MM.1S (cell line): ENCODE measurements around the gene ADAMTS17.

Experiments used
- DNase-seq: peaks from one replicate; pipeline ENCODE4 v3.0.0-alpha.2; 2015
- H2AFZ ChIP-seq: fragments of 300-600 bp; sonication (generic); 2 replicates; pipeline ENCODE4 v1.6.0; 2016; ENCODE audit warnings: antibody characterized with exemption, low read length
- H3F3A ChIP-seq: fragments of 300-600 bp; sonication (generic); 2 replicates; pipeline ENCODE4 v1.6.1; 2016; ENCODE audit warnings: mild to moderate bottlenecking, antibody characterized with exemption, low read length, moderate library complexity, mixed read lengths; ENCODE audit not compliant: insufficient read depth
- H3K27ac ChIP-seq: fragments of 300-600 bp; sonication (generic); 2 replicates; pipeline ENCODE4 v1.5.1; 2016; ENCODE audit warnings: mild to moderate bottlenecking, low read length
- H3K27me3 ChIP-seq: fragments of 300-600 bp; sonication (generic); replicated peaks from 2 replicates; pipeline ENCODE4 v1.6.0; 2016; ENCODE audit warnings: low read length; ENCODE audit not compliant: insufficient read depth
- H3K36me3 ChIP-seq: fragments of 300-600 bp; sonication (generic); replicated peaks from 2 replicates; pipeline ENCODE4 v1.6.1; 2016; ENCODE audit warnings: mild to moderate bottlenecking, low read length, mixed read lengths; ENCODE audit not compliant: insufficient read depth
- H3K4me1 ChIP-seq: fragments of 300-600 bp; sonication (generic); 2 replicates; pipeline ENCODE4 v1.6.1; 2016; ENCODE audit warnings: low read length, mixed read lengths
- H3K4me2 ChIP-seq: fragments of 300-600 bp; sonication (generic); 2 replicates; pipeline ENCODE4 v1.6.0; 2016; ENCODE audit warnings: low read depth, low read length
- H3K4me3 ChIP-seq: fragments of 300-600 bp; sonication (generic); 2 replicates; pipeline ENCODE4 v1.5.1; 2016; ENCODE audit warnings: low read length, mixed read lengths
- H3K79me2 ChIP-seq: fragments of 300-600 bp; sonication (generic); 2 replicates; pipeline ENCODE4 v1.6.1; 2016; ENCODE audit warnings: mixed run types, low read length, mixed read lengths
- H3K9ac ChIP-seq: fragments of 300-600 bp; sonication (generic); 2 replicates; pipeline ENCODE4 v1.6.1; 2016; ENCODE audit warnings: low read length, mixed read lengths
- H3K9me2 ChIP-seq: fragments of 300-600 bp; sonication (generic); replicated peaks from 2 replicates; pipeline ENCODE4 v1.6.1; 2016; ENCODE audit warnings: mild to moderate bottlenecking, low read length, mixed read lengths; ENCODE audit not compliant: insufficient read depth
- H3K9me3 ChIP-seq: fragments of 300-600 bp; sonication (generic); replicated peaks from 2 replicates; pipeline ENCODE4 v1.6.1; 2016; ENCODE audit warnings: mild to moderate bottlenecking, low read length, mixed read lengths; ENCODE audit not compliant: insufficient read depth
- H4K20me1 ChIP-seq: fragments of 300-600 bp; sonication (generic); 2 replicates; pipeline ENCODE4 v1.6.1; 2016; ENCODE audit warnings: mild to moderate bottlenecking, low read length, moderate library complexity, mixed read lengths; ENCODE audit not compliant: insufficient read depth
- CTCF ChIP-seq: fragments of 300-600 bp; sonication (generic); IDR thresholded peaks from 2 replicates; pipeline ENCODE4 v1.5.1; 2016; ENCODE audit warnings: antibody characterized with exemption, low read length, mixed read lengths
- EZH2 ChIP-seq: fragments of 300-600 bp; sonication (generic); optimal IDR thresholded peaks from 2 replicates; pipeline ENCODE3; 2017; ENCODE audit warnings: low read depth, mild to moderate bottlenecking, antibody characterized with exemption, low read length, mixed read lengths
- EZH2phosphoT487 ChIP-seq: fragments of 300-600 bp; sonication (generic); IDR thresholded peaks from 2 replicates; pipeline ENCODE4 v1.6.1; 2018; ENCODE audit warnings: antibody characterized with exemption, low read length

ADAMTS17 gene

GRCh38 chr15:99956022-99956775 is 385.6 kb downstream of the ADAMTS17 start:
- no peaks in the 10 kb centered on the region for H3K9me3 ChIP-seq

DNA sequence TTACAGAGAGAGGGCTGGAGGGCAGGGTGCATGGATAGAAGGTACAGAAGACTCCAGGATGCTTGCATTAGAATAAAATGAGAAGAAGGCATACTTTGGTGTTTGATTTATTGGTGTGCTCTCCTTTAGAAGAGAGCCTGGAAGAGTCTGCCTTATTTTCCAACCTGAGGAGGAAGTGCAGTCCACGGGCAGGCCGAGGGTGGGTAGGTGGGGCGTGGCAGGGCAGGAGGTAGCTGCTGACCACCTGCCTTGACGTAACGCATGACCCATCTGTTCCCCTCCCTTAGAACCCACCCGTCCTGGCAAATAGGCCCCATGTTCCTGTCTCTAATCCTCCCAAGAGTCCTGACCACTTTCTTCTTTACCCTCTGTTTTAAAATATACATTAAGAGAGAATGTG is 386.2 kb downstream of the ADAMTS17 start:
- H3K27me3 ChIP-seq: no peaks in the 10 kb centered on the region
- H3K79me2 ChIP-seq: no peaks in the 10 kb centered on the region
- H3K9me3 ChIP-seq: no peaks in the 10 kb centered on the region
- H3F3A ChIP-seq: no peaks in the 10 kb centered on the region
- no peak overlapping the region for H2AFZ ChIP-seq
- no peak overlapping the region for H3K4me2 ChIP-seq
- no peaks in the 10 kb centered on the region for H3K36me3 ChIP-seq
- no peaks in the 10 kb centered on the region for H3K9me2 ChIP-seq
- DNase-seq: no peak
- H3K4me3 ChIP-seq: no peak overlapping the region
- H3K27ac ChIP-seq: no peak overlapping the region
- H3K4me1 ChIP-seq: no peaks in the 10 kb centered on the region
- no peak for TF ChIP-seq EZH2
- TF ChIP-seq CTCF: no peak
- TF ChIP-seq EZH2phosphoT487: no peak
- no peaks in the 10 kb centered on the region for H4K20me1 ChIP-seq
- no peak overlapping the region for H3K9ac ChIP-seq

More at GRCh38 chr15:99956022-99956775, 385.6 kb downstream of the ADAMTS17 start:
- H3K9ac ChIP-seq: no peak overlapping the region
- H3K9me2 ChIP-seq: no peaks in the 10 kb centered on the region
- no peaks in the 10 kb centered on the region for H3K27me3 ChIP-seq
- DNase-seq: no peak
- H2AFZ ChIP-seq: no peak overlapping the region
- H3F3A ChIP-seq: no peaks in the 10 kb centered on the region
- no peak for TF ChIP-seq EZH2
- no peak for TF ChIP-seq CTCF
- TF ChIP-seq EZH2phosphoT487: no peak
- H3K36me3 ChIP-seq: no peaks in the 10 kb centered on the region
- no peak overlapping the region for H3K27ac ChIP-seq
- no peaks in the 10 kb centered on the region for H3K4me1 ChIP-seq
- H4K20me1 ChIP-seq: no peaks in the 10 kb centered on the region
- H3K79me2 ChIP-seq: no peaks in the 10 kb centered on the region
- H3K4me2 ChIP-seq: no peak overlapping the region
- H3K4me3 ChIP-seq: no peak overlapping the region

DNA sequence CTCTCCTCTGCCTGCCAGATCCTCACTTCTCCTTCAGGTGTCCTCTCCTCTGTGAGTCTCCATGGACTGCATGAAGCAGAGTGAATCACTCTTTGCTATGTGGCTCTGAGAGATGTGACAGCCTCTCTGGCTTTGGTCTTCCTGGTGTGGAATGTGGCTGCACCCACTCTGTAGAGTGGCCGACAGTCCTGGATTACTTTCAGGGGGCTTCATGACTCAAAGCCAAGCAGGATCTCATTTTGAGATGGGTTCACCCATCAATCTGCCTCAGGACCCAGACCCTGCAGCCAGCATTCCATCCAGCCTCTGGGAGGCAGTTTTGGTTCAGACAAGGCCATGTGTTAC is 386.6 kb downstream of the ADAMTS17 start:
- H3K27ac ChIP-seq: no peak overlapping the region
- H3K9me3 ChIP-seq: no peaks in the 10 kb centered on the region
- H3K27me3 ChIP-seq: no peaks in the 10 kb centered on the region
- H3F3A ChIP-seq: no peaks in the 10 kb centered on the region
- TF ChIP-seq EZH2: no peak
- TF ChIP-seq EZH2phosphoT487: no peak
- TF ChIP-seq CTCF: no peak
- H3K4me3 ChIP-seq: no peak overlapping the region
- no peak overlapping the region for H2AFZ ChIP-seq
- no peaks in the 10 kb centered on the region for H4K20me1 ChIP-seq
- H3K36me3 ChIP-seq: no peaks in the 10 kb centered on the region
- H3K4me2 ChIP-seq: no peak overlapping the region
- no peaks in the 10 kb centered on the region for H3K4me1 ChIP-seq
- no peak overlapping the region for H3K9ac ChIP-seq
- H3K79me2 ChIP-seq: no peaks in the 10 kb centered on the region
- no peak for DNase-seq
- H3K9me2 ChIP-seq: no peaks in the 10 kb centered on the region
